A549 treated with Mapracorat at 1 μM for 4 hours (cell line): ENCODE data around the gene SRR. TPM values are rescaled to one million over a fixed set of nuclear protein-coding genes. Genes with fewer than 3 reads are reported as not detected.

Experiments used
- total RNA-seq: library from RNA; stranded (reverse); fragments of 200-300 nt; extraction: Qiagen RNA extraction; gene quantifications from 5 replicates; pipeline ENCODE4 v1.2.3, GENCODE V29; 2022

The SRR gene
- total RNA-seq, result 5.1 to 12.5 TPM (median 8.5 TPM) in 5 replicates

GRCh38 chr17:2303204-2304188, at the start of gene SRR, which contains the start of gene SMG6:
Gene SRR, plus strand, starts transcription at chr17:2303950. Its CDS starts 11,611 bp downstream, at chr17:2315561.
Gene SMG6, minus strand, starts transcription at chr17:2303785. Its CDS starts 65 bp downstream, at chr17:2303720.

DNA sequence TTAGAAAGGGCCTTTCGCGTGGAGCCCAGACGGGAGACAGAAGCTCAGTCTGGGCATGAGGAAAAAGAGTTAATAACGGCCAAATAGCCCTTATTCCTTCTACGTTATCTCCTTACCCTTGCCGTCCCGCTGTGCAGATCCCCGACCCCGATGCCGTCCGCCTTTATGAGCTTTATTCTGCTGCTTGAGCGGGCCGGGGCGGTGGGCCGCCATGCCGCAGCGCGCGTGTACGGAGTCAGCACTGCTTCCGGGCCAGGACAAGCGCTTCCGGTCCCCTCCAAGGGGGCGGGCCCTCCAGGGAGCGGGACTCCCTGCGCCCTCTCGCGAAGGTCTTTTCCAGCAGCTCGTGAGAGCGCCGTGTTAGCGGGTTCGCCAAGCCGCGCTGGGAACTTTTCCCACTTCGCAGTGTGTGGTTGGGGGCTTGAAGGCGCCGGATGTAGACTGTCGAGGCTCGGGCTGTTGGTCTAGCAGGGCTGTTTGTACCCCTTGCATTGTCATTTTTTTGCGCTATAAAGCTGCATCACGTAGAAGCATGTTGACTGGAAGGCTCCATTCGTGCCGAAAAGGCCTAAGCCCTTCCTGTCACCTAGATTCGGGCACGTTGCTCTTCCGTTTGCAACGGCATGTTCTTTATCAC, 32.6 kb downstream of the SRR start, which contains the start of gene TSR1:
TSS of gene TSR1 (minus strand) at position 243 of the 637 bp plus-strand sequence. CDS start at position 213, 30 bp downstream.

GRCh38 chr17:2336852-2337543, 33.2 kb downstream of the SRR start, which contains the start of gene SGSM2:
Gene SGSM2, plus strand, starts transcription at chr17:2337501. Its CDS starts 188 bp downstream, at chr17:2337689.

Other genes with a start within 250 kb of the SRR start
- gene HIC1, start 248.8 kb upstream of the SRR start, total RNA-seq, result 0.53 to 1.8 TPM (median 1.8 TPM) in 5 replicates
- gene SMG6, start 165 bp upstream of the SRR start, total RNA-seq, result 20.1 to 27.2 TPM (median 22.9 TPM) in 5 replicates
- gene TSR1, start 32.5 kb downstream of the SRR start, total RNA-seq, result 55.3 to 64.0 TPM (median 59.8 TPM) in 5 replicates
- 31.5 to 46.1 TPM (median 41.6 TPM) in 5 replicates for gene SGSM2, start 33.6 kb downstream of the SRR start, total RNA-seq
- gene MNT, start 97.1 kb downstream of the SRR start, total RNA-seq, result 13.1 to 18.5 TPM (median 16.0 TPM) in 5 replicates
- gene METTL16, start 207.9 kb downstream of the SRR start, total RNA-seq, result 27.3 to 33.2 TPM (median 31.9 TPM) in 5 replicates